Left ventricle myocardium inferior (tissue), 1 donor: Measurements from ENCODE around the gene MYL6. TPM values are rescaled to one million over a fixed set of nuclear protein-coding genes. Genes with fewer than 3 reads are reported as not detected.

Experiments used
- DNase-seq: peaks from one replicate; pipeline ENCODE4 v3.0.0-alpha.2; 2020
- H3K27ac ChIP-seq: fragments of 200-600 bp; replicated peaks from 2 replicates; pipeline ENCODE4 v1.8.0; 2021
- H3K27me3 ChIP-seq: fragments of 200-600 bp; 2 replicates; pipeline ENCODE4 v1.8.0; 2021; ENCODE audit warnings: low read depth
- H3K36me3 ChIP-seq: fragments of 200-600 bp; 2 replicates; pipeline ENCODE4 v1.8.0; 2021
- H3K4me1 ChIP-seq: fragments of 200-600 bp; 2 replicates; pipeline ENCODE4 v1.8.0; 2021
- H3K4me3 ChIP-seq: fragments of 200-600 bp; 2 replicates; pipeline ENCODE4 v1.8.0; 2021; ENCODE audit warnings: mild to moderate bottlenecking, moderate library complexity
- H3K9me3 ChIP-seq: fragments of 200-600 bp; replicated peaks from 2 replicates; pipeline ENCODE4 v1.8.0; 2021
- intact Hi-C: fragments of 100-400 bp; cut with micrococcal nuclease; formaldehyde crosslinking; loops from one replicate; pipeline ENCODE4 v1.11.0; 2022
- total RNA-seq: library from RNA; stranded (reverse); fragmentation: NEBNext Ultra II Directional; extraction: Animal tissue kit (Norgen Biotek cat#: 25700); gene quantifications from one replicate; pipeline ENCODE4 v1.2.1, GENCODE V29; 2021
- TF ChIP-seq, protein P1 (sequence below): fragments of 200-600 bp; IDR thresholded peaks from 2 replicates; pipeline ENCODE4 v1.8.0; 2021; ENCODE audit warnings: antibody characterized with exemption, mild to moderate bottlenecking, borderline replicate concordance
- donor health status: DM: no; HTN: yes; CAD: no; lungs with severe emphysema.

Gene MYL6
- total RNA-seq, 1 donor from 2014 or later = 508 TPM

DNA sequence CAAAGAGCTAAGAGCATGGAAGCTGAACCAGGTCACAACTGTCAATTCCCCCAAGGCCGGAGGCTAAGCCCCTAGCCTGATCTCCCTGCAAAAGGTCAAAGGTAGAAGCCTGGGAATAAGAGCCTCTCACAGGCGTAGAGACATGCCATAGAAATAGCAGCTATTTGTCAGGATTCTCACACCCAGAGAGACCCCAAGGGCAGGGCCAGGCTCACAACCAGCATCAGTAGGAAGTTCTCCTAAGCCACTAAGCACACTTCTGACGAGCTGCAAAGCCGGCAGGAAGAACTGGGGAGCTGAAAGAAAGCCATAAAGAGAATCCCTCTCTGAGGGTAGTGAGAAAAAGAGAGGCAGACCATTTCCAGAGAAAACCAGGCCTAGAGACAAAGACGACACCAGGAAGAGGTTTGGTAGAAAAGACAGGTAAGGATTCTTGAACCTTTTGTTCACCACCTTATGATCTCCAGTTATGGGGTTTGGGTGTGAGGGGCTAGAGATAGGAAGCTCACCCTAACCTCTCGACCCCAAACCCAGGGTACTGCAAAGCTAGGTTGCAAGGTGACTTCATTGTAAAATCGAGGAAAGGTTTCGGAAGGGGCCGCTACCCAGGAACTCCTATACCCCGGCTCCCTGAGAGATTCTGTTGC lies 30.1 kb downstream of the MYL6 start:
- Histone ChIP-seq H3K4me3 (peak overlapping the region; percentile 94), H3K36me3 (peaks cover 38% of the 10 kb centered on the region), H3K27me3 (no peaks in the 10 kb centered on the region), H3K9me3 (no peaks in the 10 kb centered on the region), H3K4me1 (peaks cover 42% of the 10 kb centered on the region), H3K27ac (peak overlapping the region; percentile 87)
- TF ChIP-seq, protein P1, sequence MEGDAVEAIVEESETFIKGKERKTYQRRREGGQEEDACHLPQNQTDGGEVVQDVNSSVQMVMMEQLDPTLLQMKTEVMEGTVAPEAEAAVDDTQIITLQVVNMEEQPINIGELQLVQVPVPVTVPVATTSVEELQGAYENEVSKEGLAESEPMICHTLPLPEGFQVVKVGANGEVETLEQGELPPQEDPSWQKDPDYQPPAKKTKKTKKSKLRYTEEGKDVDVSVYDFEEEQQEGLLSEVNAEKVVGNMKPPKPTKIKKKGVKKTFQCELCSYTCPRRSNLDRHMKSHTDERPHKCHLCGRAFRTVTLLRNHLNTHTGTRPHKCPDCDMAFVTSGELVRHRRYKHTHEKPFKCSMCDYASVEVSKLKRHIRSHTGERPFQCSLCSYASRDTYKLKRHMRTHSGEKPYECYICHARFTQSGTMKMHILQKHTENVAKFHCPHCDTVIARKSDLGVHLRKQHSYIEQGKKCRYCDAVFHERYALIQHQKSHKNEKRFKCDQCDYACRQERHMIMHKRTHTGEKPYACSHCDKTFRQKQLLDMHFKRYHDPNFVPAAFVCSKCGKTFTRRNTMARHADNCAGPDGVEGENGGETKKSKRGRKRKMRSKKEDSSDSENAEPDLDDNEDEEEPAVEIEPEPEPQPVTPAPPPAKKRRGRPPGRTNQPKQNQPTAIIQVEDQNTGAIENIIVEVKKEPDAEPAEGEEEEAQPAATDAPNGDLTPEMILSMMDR = no peak
- DNase-seq = no peak
- intact Hi-C loops = no loop called here

DNA sequence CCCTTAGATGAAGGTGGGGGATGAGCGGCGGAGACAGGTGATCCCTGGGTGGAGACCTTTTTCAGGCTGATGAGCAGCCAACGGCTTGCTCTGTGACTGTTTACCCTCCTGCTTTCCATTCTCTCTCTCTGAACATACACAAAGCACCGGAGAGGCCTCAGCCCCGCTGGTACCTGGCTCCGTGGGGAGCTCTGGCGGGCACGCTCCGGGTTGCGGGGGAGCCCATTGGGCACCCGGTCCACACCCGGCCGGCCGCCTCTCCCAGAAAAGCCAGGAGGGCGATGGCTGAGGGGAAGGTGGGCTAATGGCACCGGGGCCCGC lies 30.6 kb downstream of the MYL6 start:
- DNase-seq = no peak
- Histone ChIP-seq H3K4me3 (peak overlapping the region; percentile 94), H3K36me3 (peaks cover 33% of the 10 kb centered on the region), H3K27ac (peak overlapping the region; percentile 87), H3K4me1 (peaks cover 37% of the 10 kb centered on the region), H3K27me3 (no peaks in the 10 kb centered on the region), H3K9me3 (no peaks in the 10 kb centered on the region)
- intact Hi-C loops = no loop called here
- TF ChIP-seq, protein P1 = no peak

DNA sequence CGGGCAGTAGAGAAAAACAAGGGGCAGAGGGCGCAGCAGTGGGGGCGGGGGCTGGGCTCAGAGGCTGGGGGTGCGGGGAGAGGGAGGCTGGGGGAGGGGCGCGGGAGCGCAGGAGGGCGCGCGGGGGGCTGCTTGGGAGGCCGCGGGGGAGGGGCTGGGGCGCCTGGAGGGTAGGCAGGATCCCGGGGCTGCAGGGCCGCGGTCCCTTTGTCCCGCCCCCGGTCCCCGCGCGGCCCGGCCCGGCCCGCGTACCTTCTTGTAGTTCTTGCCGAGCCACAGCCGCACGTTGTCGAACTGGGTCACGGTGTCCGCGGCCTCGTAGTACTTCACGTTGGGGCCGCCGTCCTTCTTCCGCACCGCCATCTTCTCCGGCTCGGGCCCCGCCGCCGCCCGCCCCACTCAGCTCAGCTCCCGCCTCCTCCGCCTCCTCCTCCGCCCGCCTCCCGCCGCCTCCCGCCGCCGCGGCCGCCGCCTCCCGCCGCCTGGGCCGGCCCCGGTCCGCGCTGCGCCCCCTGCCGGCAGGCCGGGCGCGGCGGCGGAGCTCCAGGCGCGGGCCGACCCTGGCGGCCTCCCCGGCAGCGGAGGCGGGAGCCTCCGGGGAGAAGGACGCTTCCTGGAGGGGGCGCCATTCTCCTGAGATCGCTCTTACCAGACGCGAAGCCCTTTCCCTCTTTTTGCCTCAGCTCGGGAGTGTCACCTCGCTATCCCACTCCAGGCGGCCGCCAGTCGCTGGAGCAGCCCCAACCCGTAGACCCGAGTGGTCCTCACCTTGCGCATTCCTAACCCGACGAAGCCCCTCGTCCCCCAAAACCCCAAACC lies 31.1 kb downstream of the MYL6 start, which contains the start of gene SMARCC2:
TSS of gene SMARCC2 (minus strand) at position 385 of the 819 bp plus-strand sequence. CDS start at position 363, 22 bp downstream.
- H3K4me1 ChIP-seq = peaks cover 36% of the 10 kb centered on the region
- H3K9me3 ChIP-seq = no peaks in the 10 kb centered on the region
- DNase-seq = peak; percentile 87
- TF ChIP-seq, protein P1 = peak; percentile 77
- peak within 1 kb of the TSS; percentile 87 for H3K27ac ChIP-seq
- H3K36me3 ChIP-seq = peaks cover 27% of the 10 kb centered on the region
- intact Hi-C loops = no loop called here
- no peaks in the 10 kb centered on the region for H3K27me3 ChIP-seq
- H3K4me3 ChIP-seq = peak within 1 kb of the TSS; percentile 94

DNA sequence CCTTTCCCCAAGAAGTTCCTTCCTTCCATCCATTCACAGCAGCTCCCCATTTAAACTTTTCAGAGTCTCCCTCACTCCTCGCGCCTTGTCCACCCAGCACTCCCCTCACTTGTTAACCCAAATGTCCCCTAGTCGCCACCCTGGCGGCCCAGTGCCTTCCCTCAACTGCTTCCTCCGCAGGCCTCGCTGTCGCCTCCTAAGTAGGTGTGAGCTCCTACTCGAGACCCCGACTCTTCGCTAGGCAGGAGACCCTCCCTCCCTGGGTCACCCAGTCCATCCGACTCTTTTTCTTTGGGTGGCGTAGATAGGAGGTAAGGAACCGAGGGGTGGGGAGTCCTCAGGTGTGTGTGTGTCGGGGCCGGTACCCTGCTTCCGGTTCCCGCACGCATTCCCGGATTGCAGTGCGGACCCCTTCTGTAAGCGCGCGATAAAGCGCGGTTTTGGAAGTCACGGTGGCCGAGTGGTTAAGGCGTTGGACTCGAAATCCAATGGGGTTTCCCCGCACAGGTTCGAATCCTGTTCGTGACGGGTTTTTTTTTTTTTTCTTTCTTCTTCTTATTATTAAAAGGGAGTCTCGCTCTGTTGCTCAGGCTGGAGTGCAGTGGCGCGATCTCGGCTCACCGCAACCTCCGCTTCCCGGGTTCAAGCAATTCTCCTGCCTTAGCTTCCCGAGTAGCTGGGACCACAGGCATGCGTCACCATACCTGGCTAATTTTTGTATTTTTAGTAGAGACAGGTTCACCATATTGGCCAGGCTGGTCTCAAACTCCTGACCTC lies 31.9 kb downstream of the MYL6 start:
- Histone ChIP-seq H3K4me3 (peak overlapping the region; percentile 94), H3K27ac (peak overlapping the region; percentile 87), H3K36me3 (peaks cover 19% of the 10 kb centered on the region), H3K4me1 (peaks cover 36% of the 10 kb centered on the region), H3K27me3 (no peaks in the 10 kb centered on the region), H3K9me3 (no peaks in the 10 kb centered on the region)
- DNase-seq = peak; percentile 72
- intact Hi-C loops = loop anchor here (5.0 kb wide), 1 partner anchor 73 kb away; the partner anchor contains the start of genes RPL41 and ZC3H10
- TF ChIP-seq, protein P1 = no peak

DNA sequence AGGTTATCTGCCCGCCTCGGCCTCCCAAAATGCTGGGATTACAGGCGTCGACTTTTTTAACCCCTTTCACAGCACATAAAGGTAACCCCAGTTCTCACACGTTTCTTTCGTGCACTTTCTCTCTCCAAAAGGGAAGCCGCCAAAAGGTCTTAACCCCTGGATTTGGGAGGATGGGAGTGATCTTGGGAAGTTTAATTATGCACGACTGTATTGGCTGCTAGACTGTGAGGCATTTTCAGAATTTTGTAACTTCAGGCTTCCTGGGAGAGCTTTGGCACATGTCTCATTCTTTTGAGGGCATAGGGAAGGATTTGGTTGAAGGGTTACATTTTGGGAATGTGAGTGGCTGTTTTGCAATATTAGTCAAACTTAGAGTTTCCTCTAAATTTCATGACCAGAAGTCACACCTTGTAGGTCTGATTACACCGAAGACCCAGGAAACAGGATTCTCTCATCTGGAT lies 32.6 kb downstream of the MYL6 start:
- DNase-seq = no peak
- intact Hi-C loops = loop anchor here (5.0 kb wide), 1 partner anchor 73 kb away; the partner anchor contains the start of genes RPL41 and ZC3H10
- H3K27ac ChIP-seq = peak overlapping the region; percentile 87
- no peaks in the 10 kb centered on the region for H3K9me3 ChIP-seq
- peaks cover 13% of the 10 kb centered on the region for H3K36me3 ChIP-seq
- TF ChIP-seq, protein P1 = no peak
- no peaks in the 10 kb centered on the region for H3K27me3 ChIP-seq
- H3K4me1 ChIP-seq = peaks cover 36% of the 10 kb centered on the region
- peak overlapping the region; percentile 94 for H3K4me3 ChIP-seq
